ENCODE results near the gene PTPN5.
A peak's percentile ranks its signal among the peaks of the same experiment; 100 is the strongest.

Gene PTPN5

GRCh38 chr11:18723991-18724390, 67.6 kb downstream of the PTPN5 start:
- H3K36me3 ChIP-seq (ENCODE audit: control insufficient read depth, insufficient read depth, low read length), result no peaks in the 10 kb centered on the region
- no peak overlapping the region for H3K4me3 ChIP-seq (ENCODE audit: low read depth, low read length)
- no peak overlapping the region for H3K9ac ChIP-seq (ENCODE audit: low read length)
- H3K27ac ChIP-seq (ENCODE audit: low read depth, low read length), result no peak overlapping the region
- peaks cover 21% of the 10 kb centered on the region for H3K4me1 ChIP-seq (ENCODE audit: control insufficient read depth, insufficient read depth, low read length)
- no peaks in the 10 kb centered on the region for H3K9me3 ChIP-seq (ENCODE audit: control insufficient read depth, insufficient read depth, low read depth, low read length)
- H3K27me3 ChIP-seq (ENCODE audit: control insufficient read depth, insufficient read depth, low read length), result peaks cover 14% of the 10 kb centered on the region

GRCh38 chr11:18722293-18722637, 69.3 kb downstream of the PTPN5 start:
- Histone ChIP-seq H3K4me1 (ENCODE audit: control insufficient read depth, insufficient read depth, low read length) (peaks cover 15% of the 10 kb centered on the region), H3K27me3 (ENCODE audit: control insufficient read depth, insufficient read depth, low read length) (peaks cover 28% of the 10 kb centered on the region), H3K4me3 (ENCODE audit: low read depth, low read length) (peak overlapping the region; percentile 57), H3K27ac (ENCODE audit: low read depth, low read length) (no peak overlapping the region), H3K9ac (ENCODE audit: low read length) (no peak overlapping the region), H3K36me3 (ENCODE audit: control insufficient read depth, insufficient read depth, low read length) (no peaks in the 10 kb centered on the region), H3K9me3 (ENCODE audit: control insufficient read depth, insufficient read depth, low read depth, low read length) (no peaks in the 10 kb centered on the region)

- Histone ChIP-seq H3K36me3 (ENCODE audit: control insufficient read depth, insufficient read depth, low read length) (no peaks in the 10 kb centered on the region), H3K27me3 (ENCODE audit: control insufficient read depth, insufficient read depth, low read length) (peaks cover 33% of the 10 kb centered on the region), H3K4me3 (ENCODE audit: low read depth, low read length) (peak overlapping the region; percentile 57), H3K9ac (ENCODE audit: low read length) (peak overlapping the region; percentile 2), H3K27ac (ENCODE audit: low read depth, low read length) (no peak overlapping the region), H3K9me3 (ENCODE audit: control insufficient read depth, insufficient read depth, low read depth, low read length) (no peaks in the 10 kb centered on the region), H3K4me1 (ENCODE audit: control insufficient read depth, insufficient read depth, low read length) (peaks cover 14% of the 10 kb centered on the region)
Observed at GRCh38 chr11:18721561-18722292, 69.9 kb downstream of the PTPN5 start.

- Histone ChIP-seq H3K9me3 (ENCODE audit: control insufficient read depth, insufficient read depth, low read depth, low read length) (no peaks in the 10 kb centered on the region), H3K4me3 (ENCODE audit: low read depth, low read length) (peak overlapping the region; percentile 57), H3K27me3 (ENCODE audit: control insufficient read depth, insufficient read depth, low read length) (peaks cover 41% of the 10 kb centered on the region), H3K9ac (ENCODE audit: low read length) (peak overlapping the region; percentile 2), H3K4me1 (ENCODE audit: control insufficient read depth, insufficient read depth, low read length) (peaks cover 8% of the 10 kb centered on the region), H3K36me3 (ENCODE audit: control insufficient read depth, insufficient read depth, low read length) (no peaks in the 10 kb centered on the region), H3K27ac (ENCODE audit: low read depth, low read length) (no peak overlapping the region)
Observed at GRCh38 chr11:18720808-18721560, 70.6 kb downstream of the PTPN5 start.

- Histone ChIP-seq H3K4me1 (ENCODE audit: control insufficient read depth, insufficient read depth, low read length) (peaks cover 5% of the 10 kb centered on the region), H3K36me3 (ENCODE audit: control insufficient read depth, insufficient read depth, low read length) (no peaks in the 10 kb centered on the region), H3K27me3 (ENCODE audit: control insufficient read depth, insufficient read depth, low read length) (peaks cover 47% of the 10 kb centered on the region), H3K27ac (ENCODE audit: low read depth, low read length) (no peak overlapping the region), H3K4me3 (ENCODE audit: low read depth, low read length) (peak overlapping the region; percentile 57), H3K9ac (ENCODE audit: low read length) (no peak overlapping the region), H3K9me3 (ENCODE audit: control insufficient read depth, insufficient read depth, low read depth, low read length) (no peaks in the 10 kb centered on the region)
Observed at GRCh38 chr11:18720091-18720807, 71.3 kb downstream of the PTPN5 start.

- H3K36me3 ChIP-seq (ENCODE audit: control insufficient read depth, insufficient read depth, low read length), result no peaks in the 10 kb centered on the region
- no peaks in the 10 kb centered on the region for H3K9me3 ChIP-seq (ENCODE audit: control insufficient read depth, insufficient read depth, low read depth, low read length)
- H3K9ac ChIP-seq (ENCODE audit: low read length), result no peak overlapping the region
- H3K4me1 ChIP-seq (ENCODE audit: control insufficient read depth, insufficient read depth, low read length), result peaks cover under 1% of the 10 kb centered on the region
- peaks cover 74% of the 10 kb centered on the region for H3K27me3 ChIP-seq (ENCODE audit: control insufficient read depth, insufficient read depth, low read length)
- no peak overlapping the region for H3K4me3 ChIP-seq (ENCODE audit: low read depth, low read length)
- H3K27ac ChIP-seq (ENCODE audit: low read depth, low read length), result no peak overlapping the region
Observed at GRCh38 chr11:18715476-18715875, 76.1 kb downstream of the PTPN5 start.

- H3K4me1 ChIP-seq (ENCODE audit: control insufficient read depth, insufficient read depth, low read length), result no peaks in the 10 kb centered on the region
- H3K9ac ChIP-seq (ENCODE audit: low read length), result no peak overlapping the region
- no peaks in the 10 kb centered on the region for H3K36me3 ChIP-seq (ENCODE audit: control insufficient read depth, insufficient read depth, low read length)
- H3K27ac ChIP-seq (ENCODE audit: low read depth, low read length), result no peak overlapping the region
- peaks cover 69% of the 10 kb centered on the region for H3K27me3 ChIP-seq (ENCODE audit: control insufficient read depth, insufficient read depth, low read length)
- H3K4me3 ChIP-seq (ENCODE audit: low read depth, low read length), result no peak overlapping the region
- no peaks in the 10 kb centered on the region for H3K9me3 ChIP-seq (ENCODE audit: control insufficient read depth, insufficient read depth, low read depth, low read length)
Observed at GRCh38 chr11:18714443-18714780, 77.2 kb downstream of the PTPN5 start.

- no peaks in the 10 kb centered on the region for H3K9me3 ChIP-seq (ENCODE audit: control insufficient read depth, insufficient read depth, low read depth, low read length)
Observed at GRCh38 chr11:18713646-18714442, 77.8 kb downstream of the PTPN5 start.

GRCh38 chr11:18710545-18710944, 81.1 kb downstream of the PTPN5 start:
- Histone ChIP-seq H3K36me3 (ENCODE audit: control insufficient read depth, insufficient read depth, low read length) (no peaks in the 10 kb centered on the region), H3K27me3 (ENCODE audit: control insufficient read depth, insufficient read depth, low read length) (peaks cover 57% of the 10 kb centered on the region), H3K9me3 (ENCODE audit: control insufficient read depth, insufficient read depth, low read depth, low read length) (no peaks in the 10 kb centered on the region), H3K27ac (ENCODE audit: low read depth, low read length) (no peak overlapping the region), H3K4me1 (ENCODE audit: control insufficient read depth, insufficient read depth, low read length) (no peaks in the 10 kb centered on the region), H3K4me3 (ENCODE audit: low read depth, low read length) (no peak overlapping the region), H3K9ac (ENCODE audit: low read length) (no peak overlapping the region)

More at GRCh38 chr11:18713646-18714442, 77.8 kb downstream of the PTPN5 start:
- no peak overlapping the region for H3K27ac ChIP-seq (ENCODE audit: low read depth, low read length)
- H3K9ac ChIP-seq (ENCODE audit: low read length), result no peak overlapping the region
- no peaks in the 10 kb centered on the region for H3K36me3 ChIP-seq (ENCODE audit: control insufficient read depth, insufficient read depth, low read length)
- H3K27me3 ChIP-seq (ENCODE audit: control insufficient read depth, insufficient read depth, low read length), result peaks cover 72% of the 10 kb centered on the region
- H3K4me1 ChIP-seq (ENCODE audit: control insufficient read depth, insufficient read depth, low read length), result no peaks in the 10 kb centered on the region
- no peak overlapping the region for H3K4me3 ChIP-seq (ENCODE audit: low read depth, low read length)

GRCh38 chr11:18709414-18709813, 82.2 kb downstream of the PTPN5 start:
- no peak overlapping the region for H3K27ac ChIP-seq (ENCODE audit: low read depth, low read length)

More at GRCh38 chr11:18709414-18709813, 82.2 kb downstream of the PTPN5 start:
- H3K27me3 ChIP-seq (ENCODE audit: control insufficient read depth, insufficient read depth, low read length), result peaks cover 46% of the 10 kb centered on the region
- H3K4me1 ChIP-seq (ENCODE audit: control insufficient read depth, insufficient read depth, low read length), result no peaks in the 10 kb centered on the region
- H3K9ac ChIP-seq (ENCODE audit: low read length), result no peak overlapping the region
- no peak overlapping the region for H3K4me3 ChIP-seq (ENCODE audit: low read depth, low read length)
- no peaks in the 10 kb centered on the region for H3K9me3 ChIP-seq (ENCODE audit: control insufficient read depth, insufficient read depth, low read depth, low read length)
- H3K36me3 ChIP-seq (ENCODE audit: control insufficient read depth, insufficient read depth, low read length), result no peaks in the 10 kb centered on the region
